Mucosa of rectum (tissue), 2 donors: ENCODE results near the gene NEK1.

Source experiments
- H3K27ac ChIP-seq, 2 donors: one replicate each; pipeline ENCODE4 v1.7.0; 2013; ENCODE audit warnings: inconsistent platforms in 2 of 2, low read depth in 2 of 2, low read length in 2 of 2
- H3K27me3 ChIP-seq, 2 donors: one replicate each; pipeline ENCODE4 v1.7.0; 2013; ENCODE audit warnings: low read length in 2 of 2; ENCODE audit not compliant: control insufficient read depth in 2 of 2, insufficient read depth in 2 of 2
- H3K36me3 ChIP-seq, 2 donors: one replicate each; pipeline ENCODE4 v1.7.0; 2013; ENCODE audit warnings: low read length in 2 of 2; ENCODE audit not compliant: control insufficient read depth in 2 of 2, insufficient read depth in 2 of 2
- H3K4me1 ChIP-seq, 2 donors: one replicate each; pipeline ENCODE4 v1.7.0; 2013; ENCODE audit warnings: low read length in 2 of 2, mild to moderate bottlenecking in 1 of 2; ENCODE audit not compliant: control insufficient read depth in 2 of 2, insufficient read depth in 2 of 2
- H3K4me3 ChIP-seq, 2 donors: one replicate each; pipeline ENCODE4 v1.7.0; 2013; ENCODE audit warnings: low read length in 2 of 2
- H3K9ac ChIP-seq, 2 donors: one replicate each; pipeline ENCODE4 v1.7.0; 2013; ENCODE audit warnings: low read length in 2 of 2, low read depth in 1 of 2, mild to moderate bottlenecking in 1 of 2
- H3K9me3 ChIP-seq, 2 donors: one replicate each; pipeline ENCODE4 v1.7.0; 2013; ENCODE audit warnings: low read length in 2 of 2; ENCODE audit not compliant: control insufficient read depth in 2 of 2
- donor health status: healthy.
- donor health status: Normal muscosa, but diverticular disease.

NEK1 gene

GRCh38 chr4:169412046-169412445 is 200.3 kb downstream of the NEK1 start:
- Histone ChIP-seq H3K27ac (no peak overlapping the region), H3K4me3 (no peak overlapping the region), H3K27me3 (no peaks in the 10 kb centered on the region), H3K4me1 (no peaks in the 10 kb centered on the region), H3K9me3 (no peaks in the 10 kb centered on the region), H3K9ac (no peak overlapping the region), H3K36me3 (no peaks in the 10 kb centered on the region)

GRCh38 chr4:169410839-169411770 is 201.3 kb downstream of the NEK1 start:
- no peak overlapping the region for H3K27ac ChIP-seq
- no peak overlapping the region for H3K4me3 ChIP-seq
- no peak overlapping the region for H3K9ac ChIP-seq
- no peaks in the 10 kb centered on the region for H3K9me3 ChIP-seq
- no peaks in the 10 kb centered on the region for H3K36me3 ChIP-seq
- H3K4me1 ChIP-seq = no peaks in the 10 kb centered on the region
- H3K27me3 ChIP-seq = no peaks in the 10 kb centered on the region

DNA sequence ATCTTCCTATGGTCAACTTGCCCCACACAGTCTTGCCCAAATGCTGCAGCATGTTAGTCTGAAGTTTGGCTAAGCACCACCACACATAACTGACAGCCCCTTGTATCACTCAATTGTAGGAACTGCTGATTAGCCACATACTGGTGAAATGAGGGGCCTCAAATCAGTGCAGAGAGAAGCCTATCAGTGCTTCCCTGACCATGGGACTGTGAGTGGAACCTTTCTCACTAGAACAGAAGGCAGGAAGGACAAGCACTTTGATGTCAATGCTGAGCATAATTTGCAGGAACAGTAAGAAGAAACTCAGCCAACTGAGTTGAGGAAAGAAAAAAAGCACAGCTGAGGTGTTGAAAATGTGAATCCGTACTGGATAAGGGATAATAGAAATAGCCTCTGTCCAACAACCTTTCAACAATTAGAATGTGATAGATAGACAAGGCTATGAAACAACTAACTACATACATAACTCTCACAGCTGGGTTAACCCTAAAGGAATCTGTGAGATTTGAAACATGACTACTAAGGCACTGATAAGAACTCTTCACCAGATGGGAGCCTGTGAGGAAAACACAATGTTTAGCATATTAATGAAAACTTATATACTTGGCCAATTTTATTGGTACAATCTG is 205.1 kb downstream of the NEK1 start:
- H3K4me3 ChIP-seq = no peak overlapping the region
- no peaks in the 10 kb centered on the region for H3K27me3 ChIP-seq
- no peaks in the 10 kb centered on the region for H3K36me3 ChIP-seq
- no peak overlapping the region for H3K9ac ChIP-seq
- H3K4me1 ChIP-seq = no peaks in the 10 kb centered on the region
- no peak overlapping the region for H3K27ac ChIP-seq
- no peaks in the 10 kb centered on the region for H3K9me3 ChIP-seq

DNA sequence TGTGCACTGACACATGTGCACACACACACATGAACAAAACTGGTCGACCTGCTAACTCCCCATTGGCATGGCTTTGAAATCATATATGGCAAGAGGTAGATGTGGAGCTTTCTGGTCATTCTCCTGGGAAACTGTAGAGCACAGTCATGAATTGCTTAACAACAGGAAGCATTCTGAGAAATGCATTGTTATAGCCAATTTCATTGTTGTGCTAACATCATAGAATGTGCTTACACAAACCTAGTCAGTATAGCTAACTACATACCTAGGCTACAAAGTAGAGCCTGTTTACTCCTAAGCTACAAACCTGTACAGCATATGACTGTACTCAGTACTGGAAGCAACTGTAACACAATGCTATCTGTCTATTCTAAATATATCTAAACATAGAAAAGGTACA is 207.4 kb downstream of the NEK1 start:
- H3K4me3 ChIP-seq = no peak overlapping the region
- H3K9me3 ChIP-seq = no peaks in the 10 kb centered on the region
- H3K27ac ChIP-seq = no peak overlapping the region
- H3K36me3 ChIP-seq = peaks cover 0 to 3% of the 10 kb centered on the region in 2 donors
- H3K4me1 ChIP-seq = no peaks in the 10 kb centered on the region
- H3K9ac ChIP-seq = no peak overlapping the region
- H3K27me3 ChIP-seq = no peaks in the 10 kb centered on the region

GRCh38 chr4:169400832-169401231 is 211.6 kb downstream of the NEK1 start:
- H3K27ac ChIP-seq = no peak overlapping the region
- no peak overlapping the region for H3K4me3 ChIP-seq
- no peak overlapping the region for H3K9ac ChIP-seq
- no peaks in the 10 kb centered on the region for H3K4me1 ChIP-seq
- H3K27me3 ChIP-seq = no peaks in the 10 kb centered on the region
- H3K36me3 ChIP-seq = peaks cover 0 to 3% of the 10 kb centered on the region in 2 donors
- H3K9me3 ChIP-seq = no peaks in the 10 kb centered on the region

DNA sequence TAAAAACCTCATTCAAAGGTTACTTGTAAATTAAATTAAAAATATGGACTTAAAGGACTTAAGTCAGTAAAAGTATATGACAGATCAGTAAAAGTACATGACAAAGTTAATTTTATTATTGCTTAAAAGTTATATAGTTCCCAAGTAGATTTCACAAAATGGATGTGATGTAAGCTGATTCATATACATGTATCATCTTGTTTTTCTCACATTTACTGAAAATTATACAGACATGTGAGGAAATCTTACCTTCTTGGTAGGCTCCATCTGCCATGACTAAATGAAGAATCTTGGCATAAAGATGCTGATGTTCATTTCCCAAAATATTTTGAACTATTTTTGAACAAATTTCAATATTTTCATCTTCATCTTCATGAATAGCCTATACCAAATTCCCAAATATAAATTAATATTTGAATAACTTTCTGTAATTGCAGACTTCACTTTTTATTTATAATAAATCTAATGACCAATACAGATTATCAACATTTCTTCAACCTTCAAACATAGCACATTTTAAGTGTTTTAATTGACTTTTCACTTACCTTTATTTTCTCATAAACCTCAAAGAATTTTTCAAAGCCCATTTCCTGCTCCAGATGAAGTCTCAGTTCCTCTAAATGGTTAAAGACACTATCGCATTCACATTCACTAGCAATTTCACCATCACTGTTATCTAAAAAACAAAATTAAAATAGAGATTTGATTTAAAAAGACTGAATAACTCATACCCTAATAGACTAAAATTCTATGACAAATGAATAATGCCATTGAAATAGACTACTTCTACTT is 212.2 kb downstream of the NEK1 start:
- Histone ChIP-seq H3K36me3 (peaks cover 0 to 3% of the 10 kb centered on the region in 2 donors), H3K4me1 (no peaks in the 10 kb centered on the region), H3K27me3 (no peaks in the 10 kb centered on the region), H3K9me3 (no peaks in the 10 kb centered on the region), H3K27ac (no peak overlapping the region), H3K4me3 (no peak overlapping the region), H3K9ac (no peak overlapping the region)

- H3K27me3 ChIP-seq = no peaks in the 10 kb centered on the region
- H3K9me3 ChIP-seq = no peaks in the 10 kb centered on the region
- no peak overlapping the region for H3K9ac ChIP-seq
- no peaks in the 10 kb centered on the region for H3K4me1 ChIP-seq
- H3K36me3 ChIP-seq = peaks cover 0 to 3% of the 10 kb centered on the region in 2 donors
- H3K4me3 ChIP-seq = no peak overlapping the region
- no peak overlapping the region for H3K27ac ChIP-seq
These were observed 214.1 kb downstream of the NEK1 start for GRCh38 chr4:169398316-169398715.

GRCh38 chr4:169397762-169398161 is 214.6 kb downstream of the NEK1 start:
- Histone ChIP-seq H3K4me3 (no peak overlapping the region), H3K27ac (no peak overlapping the region), H3K9me3 (no peaks in the 10 kb centered on the region), H3K27me3 (no peaks in the 10 kb centered on the region), H3K9ac (no peak overlapping the region), H3K36me3 (peaks cover 0 to 3% of the 10 kb centered on the region in 2 donors), H3K4me1 (no peaks in the 10 kb centered on the region)

GRCh38 chr4:169385376-169385775 is 227.0 kb downstream of the NEK1 start:
- H3K4me3 ChIP-seq = no peak overlapping the region
- no peak overlapping the region for H3K27ac ChIP-seq
- H3K9me3 ChIP-seq = no peaks in the 10 kb centered on the region
- no peaks in the 10 kb centered on the region for H3K36me3 ChIP-seq
- no peaks in the 10 kb centered on the region for H3K4me1 ChIP-seq
- no peaks in the 10 kb centered on the region for H3K27me3 ChIP-seq
- H3K9ac ChIP-seq = no peak overlapping the region

GRCh38 chr4:169384779-169385178 is 227.6 kb downstream of the NEK1 start:
- H3K27me3 ChIP-seq = no peaks in the 10 kb centered on the region
- no peak overlapping the region for H3K27ac ChIP-seq
- H3K9me3 ChIP-seq = no peaks in the 10 kb centered on the region
- no peak overlapping the region for H3K9ac ChIP-seq
- H3K4me1 ChIP-seq = no peaks in the 10 kb centered on the region
- no peaks in the 10 kb centered on the region for H3K36me3 ChIP-seq
- H3K4me3 ChIP-seq = no peak overlapping the region
